ENCODE measurements around the gene MIAT. TPM values are rescaled to one million over a fixed set of nuclear protein-coding genes. Genes with fewer than 3 reads are reported as not detected.

MIAT gene
- total RNA-seq, 1 experiment from 2014 or later = 0.49 TPM

DNA sequence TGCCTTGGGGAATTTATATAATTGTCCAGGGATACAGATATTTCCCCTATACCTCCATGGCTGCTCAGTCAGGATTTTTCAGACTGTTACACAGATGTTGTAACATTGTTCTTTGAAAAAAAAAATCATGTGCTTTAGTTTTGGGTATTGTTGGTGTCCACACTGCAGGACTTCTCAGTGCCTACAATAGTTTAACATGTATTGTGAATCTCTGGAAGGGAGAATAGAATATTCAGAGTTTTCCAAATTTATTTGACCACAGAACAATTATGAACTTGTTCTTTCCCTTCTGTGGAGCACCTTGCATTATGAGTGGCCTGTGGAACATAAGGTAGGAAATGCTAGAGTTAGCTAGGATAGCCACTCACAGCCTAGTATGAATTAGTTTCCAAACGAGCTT is 21.1 kb upstream of the MIAT start:
- Mint-ChIP-seq H3K36me3 (ENCODE audit: insufficient read depth, unreplicated experiment) (no peaks in the 10 kb centered on the region), H3K9me3 (ENCODE audit: unreplicated experiment) (no peaks in the 10 kb centered on the region), H3K4me3 (ENCODE audit: unreplicated experiment) (no peak overlapping the region), H3K27ac (ENCODE audit: low read depth, unreplicated experiment) (no peak overlapping the region), H3K27me3 (ENCODE audit: insufficient read depth, unreplicated experiment) (peaks cover 44% of the 10 kb centered on the region), H3K4me1 (ENCODE audit: insufficient read depth, unreplicated experiment) (no peaks in the 10 kb centered on the region)
- intact Hi-C loops (cut with micrococcal nuclease) = no loop called here
- BruUV-seq (replicated peaks) = no TSS peak
- TF ChIP-seq CTCF (IDR thresholded peaks at IDR 0.05; ENCODE audit: unreplicated experiment) = no peak
- DNase-seq (ENCODE audit: unreplicated experiment) = no peak
- ChIA-PET CTCF (no interaction called here), POLR2A (no interaction called here)

DNA sequence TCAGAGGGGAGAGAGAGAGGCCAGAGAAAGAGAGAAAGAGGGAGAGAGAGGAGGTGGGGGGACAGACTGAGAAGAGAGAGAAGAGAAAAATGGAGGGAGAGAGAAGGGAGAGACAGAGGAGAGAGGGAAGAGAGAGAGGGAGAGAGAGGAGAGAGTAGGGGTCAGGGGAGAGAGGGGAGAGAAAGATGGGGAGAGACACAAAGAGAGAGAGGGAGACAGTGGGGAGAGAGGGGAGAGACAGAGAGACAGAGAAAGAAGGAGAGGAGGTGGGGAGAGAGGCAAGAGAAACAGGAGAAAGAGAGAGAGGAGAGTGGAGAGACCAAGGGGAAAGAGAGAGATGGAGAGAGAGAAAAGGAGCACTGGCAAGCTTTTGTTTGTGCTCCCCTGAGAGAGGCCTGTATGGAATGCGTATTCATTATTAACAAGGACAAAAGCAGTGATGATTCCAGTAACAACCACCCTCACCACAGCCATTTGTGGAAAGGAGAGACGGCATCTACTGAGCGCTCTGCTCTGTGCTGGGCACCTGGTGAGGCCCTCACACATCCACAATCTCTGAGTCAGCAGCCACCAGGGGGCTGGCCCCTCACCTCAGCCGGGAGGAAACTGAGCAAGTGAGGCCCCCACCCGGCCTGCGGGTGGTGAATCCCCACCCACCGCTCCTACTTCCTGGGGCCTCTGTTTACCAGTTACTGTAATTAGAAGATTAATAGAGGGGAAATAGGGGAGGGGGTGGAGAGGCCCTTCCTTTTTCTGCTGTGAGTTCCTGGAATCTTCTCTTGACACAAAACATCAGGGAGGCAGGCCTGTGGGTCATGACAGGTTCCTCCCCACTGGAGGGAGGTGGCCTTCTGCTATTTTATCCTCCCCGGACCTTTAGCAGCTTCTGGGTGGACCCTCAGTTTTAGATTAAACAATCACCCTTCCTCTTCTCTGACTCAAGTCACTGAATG is 14.6 kb upstream of the MIAT start:
- Mint-ChIP-seq H3K4me3 (ENCODE audit: unreplicated experiment) (no peak overlapping the region), H3K9me3 (ENCODE audit: unreplicated experiment) (no peaks in the 10 kb centered on the region), H3K36me3 (ENCODE audit: insufficient read depth, unreplicated experiment) (no peaks in the 10 kb centered on the region), H3K27me3 (ENCODE audit: insufficient read depth, unreplicated experiment) (peaks cover 45% of the 10 kb centered on the region), H3K4me1 (ENCODE audit: insufficient read depth, unreplicated experiment) (peaks cover 6% of the 10 kb centered on the region), H3K27ac (ENCODE audit: low read depth, unreplicated experiment) (no peak overlapping the region)
- TF ChIP-seq CTCF (IDR thresholded peaks at IDR 0.05; ENCODE audit: unreplicated experiment) = no peak
- intact Hi-C loops (cut with micrococcal nuclease) = no loop called here
- ChIA-PET POLR2A (interaction anchor here (0.8 kb wide), 1 partner anchor 128 kb away, joined by 4 read pairs; no protein-coding TSS in a partner anchor), CTCF (interaction anchor here (0.6 to 1.5 kb wide), 4 partner anchors 135 to 682 kb away, joined by 3 to 4 read pairs (median 4); no protein-coding TSS in a partner anchor)
- no TSS peak for BruUV-seq (replicated peaks)
- DNase-seq (ENCODE audit: unreplicated experiment) = no peak

DNA sequence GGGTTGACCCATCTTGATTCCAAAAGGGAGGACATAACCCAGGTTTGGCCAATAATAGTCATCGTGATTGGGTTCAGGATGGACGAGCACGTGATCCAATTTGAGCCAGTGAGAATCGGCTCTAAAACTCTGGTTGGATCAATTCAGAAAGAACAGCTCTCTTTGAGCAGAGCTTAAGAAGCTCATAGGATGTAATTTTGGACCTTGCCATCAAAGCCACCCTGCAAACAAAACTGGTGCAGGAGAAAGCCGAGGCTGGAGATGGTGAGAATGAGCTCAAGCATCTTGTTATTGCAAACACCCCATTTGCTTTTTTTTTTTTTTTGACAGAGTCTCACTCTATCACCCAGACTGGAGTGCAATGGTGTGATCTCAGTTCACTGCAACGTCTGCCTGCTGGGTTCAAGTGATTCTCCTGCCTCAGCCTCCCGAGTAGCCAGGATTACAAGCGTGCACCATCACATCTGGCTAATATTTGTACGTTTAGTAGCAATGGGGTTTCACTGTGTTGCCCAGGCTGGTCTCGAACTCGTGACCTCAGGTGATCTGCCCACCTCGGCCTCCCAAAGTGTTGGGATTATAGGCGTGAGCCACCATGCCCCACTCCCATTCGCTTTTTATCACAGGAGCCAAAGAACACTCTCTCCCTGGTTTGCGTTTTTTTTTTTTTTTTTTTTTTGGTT is 13.8 kb upstream of the MIAT start:
- BruUV-seq (replicated peaks) = no TSS peak
- no peak for TF ChIP-seq CTCF (IDR thresholded peaks at IDR 0.05; ENCODE audit: unreplicated experiment)
- DNase-seq (ENCODE audit: unreplicated experiment) = no peak
- no peaks in the 10 kb centered on the region for H3K36me3 Mint-ChIP-seq (ENCODE audit: insufficient read depth, unreplicated experiment)
- H3K4me3 Mint-ChIP-seq (ENCODE audit: unreplicated experiment) = no peak overlapping the region
- H3K27ac Mint-ChIP-seq (ENCODE audit: low read depth, unreplicated experiment) = no peak overlapping the region
- ChIA-PET CTCF (interaction anchor here (0.6 to 1.5 kb wide), 2 partner anchors 58 to 145 kb away, joined by 3 read pairs; no protein-coding TSS in a partner anchor), POLR2A (interaction anchor here (0.8 kb wide), 1 partner anchor 129 kb away, joined by 4 read pairs; no protein-coding TSS in a partner anchor)
- no peaks in the 10 kb centered on the region for H3K9me3 Mint-ChIP-seq (ENCODE audit: unreplicated experiment)
- H3K27me3 Mint-ChIP-seq (ENCODE audit: insufficient read depth, unreplicated experiment) = peaks cover 53% of the 10 kb centered on the region
- intact Hi-C loops (cut with micrococcal nuclease) = no loop called here
- H3K4me1 Mint-ChIP-seq (ENCODE audit: insufficient read depth, unreplicated experiment) = peaks cover 6% of the 10 kb centered on the region

GRCh38 chr22:26646158-26646557 is 11.2 kb upstream of the MIAT start:
- POLR2A ChIA-PET = no interaction called here
- Mint-ChIP-seq H3K9me3 (ENCODE audit: unreplicated experiment) (no peaks in the 10 kb centered on the region), H3K27me3 (ENCODE audit: insufficient read depth, unreplicated experiment) (peaks cover 59% of the 10 kb centered on the region), H3K36me3 (ENCODE audit: insufficient read depth, unreplicated experiment) (no peaks in the 10 kb centered on the region), H3K27ac (ENCODE audit: low read depth, unreplicated experiment) (no peak overlapping the region), H3K4me3 (ENCODE audit: unreplicated experiment) (no peak overlapping the region), H3K4me1 (ENCODE audit: insufficient read depth, unreplicated experiment) (peaks cover 6% of the 10 kb centered on the region)
- BruUV-seq (replicated peaks) = no TSS peak
- CTCF ChIA-PET = interaction anchor here (1.0 kb wide), 1 partner anchor 54 kb away, joined by 3 read pairs; no protein-coding TSS in a partner anchor
- TF ChIP-seq CTCF (IDR thresholded peaks at IDR 0.05; ENCODE audit: unreplicated experiment) = no peak
- DNase-seq (ENCODE audit: unreplicated experiment) = no peak
- intact Hi-C loops (cut with micrococcal nuclease) = no loop called here

Data from MCF 10A (cell line).